Upper lobe of left lung (tissue), 6 donors: Measurements from ENCODE around the gene MYO18B. TPM values are rescaled to one million over a fixed set of nuclear protein-coding genes. Genes with fewer than 3 reads are reported as not detected.

Source experiments
- ATAC-seq, 2 donors: fragments of 200-7000 bp; cut with Tn5 transposase; one replicate each; pipeline ENCODE4 v1.9.1; 2022; ENCODE audit warnings: mild to moderate bottlenecking in 2 of 2, moderate library complexity in 2 of 2; ENCODE audit not compliant: low FRiP score in 2 of 2
- DNase-seq, 2 donors: peaks; one replicate each; pipeline ENCODE4 v3.0.0-alpha.2; 2019 to 2020
- H3K27ac ChIP-seq, 4 donors: fragments of 200-600 bp; sonication (generic); one replicate each; pipeline ENCODE4 v1.5.1; 2016 to 2019
- H3K27me3 ChIP-seq, 4 donors: fragments of 200-600 bp; sonication (generic); one replicate each; pipeline ENCODE4 v1.5.1; 2017 to 2019
- H3K36me3 ChIP-seq, 4 donors: fragments of 200-600 bp; sonication (generic); one replicate each; pipeline ENCODE4 v1.5.1; 2016 to 2019
- H3K4me1 ChIP-seq, 4 donors: fragments of 200-600 bp; sonication (generic); one replicate each; pipeline ENCODE4 v1.5.1; 2018 to 2019
- H3K4me3 ChIP-seq, 4 donors: fragments of 200-600 bp; sonication (generic); one replicate each; pipeline ENCODE4 v1.5.1; 2017 to 2019; ENCODE audit warnings: mild to moderate bottlenecking in 2 of 4, moderate library complexity in 1 of 4
- H3K9me3 ChIP-seq, 4 donors: fragments of 200-600 bp; sonication (generic); one replicate each; pipeline ENCODE4 v1.5.1; 2018 to 2019
- CTCF ChIP-seq, 6 experiments: fragments of 450-650 bp in 4 of 6; fragments of 200-600 bp in 2 of 6; sonication (generic) in 2 of 6; IDR thresholded peaks; one replicate each; pipeline ENCODE4 v1.5.1; 2016 to 2019; ENCODE audit warnings: antibody characterized with exemption in 6 of 6
- EP300 ChIP-seq, 4 donors: sonication (generic); formaldehyde crosslinking; IDR thresholded peaks; one replicate each; pipeline ENCODE4 v1.5.1; 2017; ENCODE audit warnings: antibody characterized with exemption in 4 of 4, control low read depth in 2 of 4
- POLR2A ChIP-seq, 4 donors: fragments of 450-650 bp; IDR thresholded peaks; one replicate each; pipeline ENCODE4 v1.5.1; 2016 to 2017; ENCODE audit warnings: antibody characterized with exemption in 4 of 4, mild to moderate bottlenecking in 2 of 4
- POLR2AphosphoS5 ChIP-seq, 2 donors: sonication (generic); formaldehyde crosslinking; IDR thresholded peaks; one replicate each; pipeline ENCODE4 v1.5.1; 2017; ENCODE audit warnings: antibody characterized with exemption in 2 of 2
- WGBS, 2 donors: methylation state at CpG; one replicate each; pipeline ENCODE4 v1.1.5; 2017 to 2018; 5-methylcytosine and 5-hydroxymethylcytosine counted together
- total RNA-seq, 6 donors: library from RNA; depleted of rRNA in 4 of 6; stranded (reverse); fragments of >200 nt in 4 of 6; gene quantifications; one replicate each; pipeline versions ENCODE4 v1.1.0 to v1.2.1, GENCODE V29; 2016 to 2021
- donor health status: DM: no; HTN: no; CAD: no; lungs with moderate emphysema.
- donor health status: DM: no; HTN: yes; CAD: no; lungs with severe emphysema.

MYO18B gene
- total RNA-seq, 6 donors from 2014 or later: 0.09 to 1.3 (median 0.17) TPM; not detected in 3

- H3K4me1 ChIP-seq: no peaks in the 10 kb centered on the region
- peaks cover 0 to 17% (median 11%) of the 10 kb centered on the region in 4 donors for H3K9me3 ChIP-seq
- H3K27ac ChIP-seq: no peak overlapping the region
- WGBS, 2 donors: 83 to 93% methylated on average over 4 of the region's 4 CpGs
- H3K27me3 ChIP-seq: peaks cover 0 to 2% (median 0%) of the 10 kb centered on the region in 4 donors
- DNase-seq (no peak), ATAC-seq (no peak)
- TF ChIP-seq POLR2A (IDR thresholded peaks at IDR 0.05) (no peak), EP300 (IDR thresholded peaks at IDR 0.05) (no peak), CTCF (IDR thresholded peaks at IDR 0.05) (no peak)
- no peak overlapping the region for H3K4me3 ChIP-seq
- no peaks in the 10 kb centered on the region for H3K36me3 ChIP-seq
Observed at GRCh38 chr22:25765801-25766200, 23.8 kb downstream of the MYO18B start.

- Histone ChIP-seq H3K4me3 (no peak overlapping the region), H3K27ac (no peak overlapping the region), H3K4me1 (no peaks in the 10 kb centered on the region), H3K9me3 (peaks cover 0 to 17% (median 11%) of the 10 kb centered on the region in 4 donors), H3K27me3 (peaks cover 0 to 2% (median 0%) of the 10 kb centered on the region in 4 donors), H3K36me3 (no peaks in the 10 kb centered on the region)
- ATAC-seq (no peak), DNase-seq (no peak)
- WGBS, 2 donors: 80 to 92% methylated on average over 3 of the region's 3 CpGs
- TF ChIP-seq EP300 (IDR thresholded peaks at IDR 0.05) (no peak), CTCF (IDR thresholded peaks at IDR 0.05) (no peak), POLR2AphosphoS5 (IDR thresholded peaks at IDR 0.05) (no peak), POLR2A (IDR thresholded peaks at IDR 0.05) (no peak)
Observed at GRCh38 chr22:25766418-25766817, 24.4 kb downstream of the MYO18B start.

DNA sequence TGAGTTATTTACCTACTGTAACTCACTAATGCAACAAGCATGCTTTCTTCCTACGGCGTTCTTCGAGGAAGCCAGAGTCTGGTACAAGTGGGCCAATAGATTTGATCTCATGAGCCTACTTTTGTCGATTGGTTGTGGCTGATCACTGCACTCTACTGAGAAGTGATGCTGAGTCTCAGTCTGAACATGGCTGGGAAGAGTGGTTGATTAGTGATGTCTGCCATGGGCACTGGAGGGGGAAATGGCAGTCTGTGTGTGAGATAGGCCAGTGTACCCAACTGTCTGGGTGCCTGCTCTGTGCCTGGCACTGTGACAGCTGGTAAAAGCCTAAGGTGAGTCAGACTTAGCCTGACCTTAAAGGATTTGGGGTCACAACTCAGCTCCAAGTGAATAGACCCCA is 28.3 kb downstream of the MYO18B start:
- H3K27ac ChIP-seq: no peak overlapping the region
- H3K4me1 ChIP-seq: no peaks in the 10 kb centered on the region
- H3K4me3 ChIP-seq: no peak overlapping the region
- ATAC-seq (no peak), DNase-seq (no peak)
- no peak for TF ChIP-seq POLR2A (IDR thresholded peaks at IDR 0.05)
- TF ChIP-seq EP300 (IDR thresholded peaks at IDR 0.05): no peak
- no peak for TF ChIP-seq CTCF (IDR thresholded peaks at IDR 0.05)
- no peak for TF ChIP-seq POLR2AphosphoS5 (IDR thresholded peaks at IDR 0.05)
- H3K36me3 ChIP-seq: no peaks in the 10 kb centered on the region
- WGBS, 2 donors: 82 to 100% methylated on average over 4 of the region's 4 CpGs
- no peaks in the 10 kb centered on the region for H3K27me3 ChIP-seq
- peaks cover 0 to 17% (median 11%) of the 10 kb centered on the region in 4 donors for H3K9me3 ChIP-seq

DNA sequence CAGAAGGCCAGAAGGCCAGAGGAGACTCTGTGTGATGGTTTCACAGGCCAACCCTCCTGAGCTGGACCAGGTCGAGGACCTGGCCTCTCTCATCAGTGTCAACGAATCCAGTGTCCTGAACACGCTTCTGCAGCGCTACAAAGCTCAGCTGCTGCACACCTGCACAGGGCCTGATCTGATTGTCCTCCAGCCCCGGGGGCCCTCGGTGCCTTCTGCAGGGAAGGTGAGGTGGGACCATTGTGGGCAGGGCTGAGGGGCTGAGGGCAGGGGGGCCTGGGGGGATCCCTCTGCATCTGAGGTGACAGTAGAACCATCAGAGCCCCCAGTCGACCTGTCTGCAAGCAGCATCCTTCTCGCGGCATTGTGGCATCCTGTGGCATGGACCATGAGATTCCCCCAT is 30.3 kb downstream of the MYO18B start:
- no peak overlapping the region for H3K27ac ChIP-seq
- H3K36me3 ChIP-seq: no peaks in the 10 kb centered on the region
- WGBS, 2 donors: 69% methylated on average over 9 of the region's 9 CpGs; no CpG with 5 or more reads in 1 of the 2 donors
- no peak for TF ChIP-seq POLR2A (IDR thresholded peaks at IDR 0.05)
- TF ChIP-seq EP300 (IDR thresholded peaks at IDR 0.05): no peak
- no peak for TF ChIP-seq CTCF (IDR thresholded peaks at IDR 0.05)
- H3K4me3 ChIP-seq: no peak overlapping the region
- DNase-seq: peak in 1 of 2 donors; percentile 50
- no peaks in the 10 kb centered on the region for H3K27me3 ChIP-seq
- H3K9me3 ChIP-seq: no peaks in the 10 kb centered on the region
- no peak for ATAC-seq
- H3K4me1 ChIP-seq: no peaks in the 10 kb centered on the region

GRCh38 chr22:25774575-25775026 is 32.6 kb downstream of the MYO18B start:
- no peak for ATAC-seq
- Histone ChIP-seq H3K36me3 (no peaks in the 10 kb centered on the region), H3K27me3 (no peaks in the 10 kb centered on the region), H3K4me1 (no peaks in the 10 kb centered on the region), H3K4me3 (no peak overlapping the region), H3K9me3 (no peaks in the 10 kb centered on the region), H3K27ac (no peak overlapping the region)
- DNase-seq: no peak
- peak in 3 of 6 experiments; percentile 17 to 28 (median 17) for TF ChIP-seq CTCF (IDR thresholded peaks at IDR 0.05)
- no peak for TF ChIP-seq POLR2AphosphoS5 (IDR thresholded peaks at IDR 0.05)
- 40 to 62% methylated on average over 7 to 12 of the region's 12 CpGs for WGBS, 2 donors
